ENCODE measurements around the gene BUB3. TPM values are rescaled to one million over a fixed set of nuclear protein-coding genes. Genes with fewer than 3 reads are reported as not detected.

The BUB3 gene
- polyA plus RNA-seq, 1 donor (not counting 4 experiments of a cell fraction or from before 2014, with no cell fraction given), result 162 TPM

GRCh38 chr10:123187781-123188180 lies 33.6 kb downstream of the BUB3 start:
- Histone ChIP-seq H3K4me3 (ENCODE audit: control insufficient read depth in 2 of 3, extremely low read depth in 1 of 3, insufficient read depth in 2 of 3, low read depth in 1 of 3, low read length in 3 of 3) (no peak overlapping the region), H3K4me1 (ENCODE audit: control insufficient read depth, extremely low read depth, insufficient read depth, low read length) (no peaks in the 10 kb centered on the region), H2AFZ (ENCODE audit: control insufficient read depth, low read length) (no peak overlapping the region), H3K9me1 (ENCODE audit: control insufficient read depth, extremely low read depth, insufficient read depth, low read length) (no peaks in the 10 kb centered on the region), H3K79me2 (ENCODE audit: control insufficient read depth, insufficient read depth, low read length) (no peaks in the 10 kb centered on the region), H3K9me3 (ENCODE audit: control insufficient read depth, low read depth, low read length) (no peaks in the 10 kb centered on the region), H4K20me1 (ENCODE audit: control insufficient read depth, extremely low read depth, insufficient read depth, low read length) (no peaks in the 10 kb centered on the region), H3K4me2 (ENCODE audit: control insufficient read depth, extremely low read depth, insufficient read depth, low read depth, low read length) (no peak overlapping the region), H3K36me3 (ENCODE audit: control insufficient read depth in 2 of 2, extremely low read depth in 1 of 2, insufficient read depth in 2 of 2, low read length in 2 of 2) (peaks cover 0 to 5% of the 10 kb centered on the region in 2 experiments), H3K9ac (ENCODE audit: control insufficient read depth, extremely low read depth, insufficient read depth, low read length) (no peak overlapping the region), H3K27ac (ENCODE audit: control insufficient read depth, insufficient read depth, low read length) (no peak overlapping the region), H3K27me3 (ENCODE audit: control insufficient read depth, extremely low read depth, insufficient read depth, low read length) (no peaks in the 10 kb centered on the region)
- TF ChIP-seq, protein P1, sequence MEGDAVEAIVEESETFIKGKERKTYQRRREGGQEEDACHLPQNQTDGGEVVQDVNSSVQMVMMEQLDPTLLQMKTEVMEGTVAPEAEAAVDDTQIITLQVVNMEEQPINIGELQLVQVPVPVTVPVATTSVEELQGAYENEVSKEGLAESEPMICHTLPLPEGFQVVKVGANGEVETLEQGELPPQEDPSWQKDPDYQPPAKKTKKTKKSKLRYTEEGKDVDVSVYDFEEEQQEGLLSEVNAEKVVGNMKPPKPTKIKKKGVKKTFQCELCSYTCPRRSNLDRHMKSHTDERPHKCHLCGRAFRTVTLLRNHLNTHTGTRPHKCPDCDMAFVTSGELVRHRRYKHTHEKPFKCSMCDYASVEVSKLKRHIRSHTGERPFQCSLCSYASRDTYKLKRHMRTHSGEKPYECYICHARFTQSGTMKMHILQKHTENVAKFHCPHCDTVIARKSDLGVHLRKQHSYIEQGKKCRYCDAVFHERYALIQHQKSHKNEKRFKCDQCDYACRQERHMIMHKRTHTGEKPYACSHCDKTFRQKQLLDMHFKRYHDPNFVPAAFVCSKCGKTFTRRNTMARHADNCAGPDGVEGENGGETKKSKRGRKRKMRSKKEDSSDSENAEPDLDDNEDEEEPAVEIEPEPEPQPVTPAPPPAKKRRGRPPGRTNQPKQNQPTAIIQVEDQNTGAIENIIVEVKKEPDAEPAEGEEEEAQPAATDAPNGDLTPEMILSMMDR (optimal IDR thresholded peaks at IDR 0.05 in 1 of 3, IDR thresholded peaks at IDR 0.05 in 1 of 3, conservative IDR thresholded peaks at IDR 0.05 in 1 of 3; ENCODE audit: extremely low read depth in 1 of 3, insufficient read depth in 2 of 3, low read length in 3 of 3), result no peak
- TF ChIP-seq EZH2 (IDR thresholded peaks at IDR 0.05; ENCODE audit: low read length), result no peak
- dilution Hi-C loops (cut with MboI; ENCODE audit: extremely low pct_ligation_motif_present, low sequenced_read_pairs), result no loop called here
- FAIRE-seq (no peak), DNase-seq (ENCODE audit: low read depth, low spot score) (no peak)

DNA sequence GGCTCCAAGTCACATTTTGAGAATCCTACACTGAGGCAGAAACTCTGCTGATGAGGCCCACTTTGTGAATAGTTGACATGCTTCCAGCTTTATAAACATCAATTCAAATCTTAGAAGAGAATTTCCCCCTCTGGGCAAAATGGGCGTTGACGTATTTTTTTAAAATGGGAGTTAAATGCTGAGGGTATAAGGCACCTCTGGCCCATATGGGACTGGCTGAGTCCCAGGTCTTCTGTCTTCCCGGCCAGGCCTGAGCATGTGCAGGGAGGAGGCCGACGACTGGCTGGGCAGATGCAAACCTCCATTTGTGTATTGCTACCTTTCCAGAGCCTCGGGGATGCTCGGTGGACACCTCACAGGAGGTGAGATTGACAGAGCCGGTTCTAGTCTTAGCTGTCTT lies 37.7 kb downstream of the BUB3 start:
- H3K4me3 ChIP-seq (ENCODE audit: control insufficient read depth in 2 of 3, extremely low read depth in 1 of 3, insufficient read depth in 2 of 3, low read depth in 1 of 3, low read length in 3 of 3), result no peak overlapping the region
- H2AFZ ChIP-seq (ENCODE audit: control insufficient read depth, low read length), result no peak overlapping the region
- H3K27ac ChIP-seq (ENCODE audit: control insufficient read depth, insufficient read depth, low read length), result no peak overlapping the region
- no peaks in the 10 kb centered on the region for H3K79me2 ChIP-seq (ENCODE audit: control insufficient read depth, insufficient read depth, low read length)
- FAIRE-seq, result no peak
- H3K9ac ChIP-seq (ENCODE audit: control insufficient read depth, extremely low read depth, insufficient read depth, low read length), result no peak overlapping the region
- TF ChIP-seq, protein P1 (optimal IDR thresholded peaks at IDR 0.05 in 1 of 3, IDR thresholded peaks at IDR 0.05 in 1 of 3, conservative IDR thresholded peaks at IDR 0.05 in 1 of 3; ENCODE audit: extremely low read depth in 1 of 3, insufficient read depth in 2 of 3, low read length in 3 of 3), result no peak
- TF ChIP-seq EZH2 (IDR thresholded peaks at IDR 0.05; ENCODE audit: low read length), result no peak
- H4K20me1 ChIP-seq (ENCODE audit: control insufficient read depth, extremely low read depth, insufficient read depth, low read length), result no peaks in the 10 kb centered on the region
- no peaks in the 10 kb centered on the region for H3K9me3 ChIP-seq (ENCODE audit: control insufficient read depth, low read depth, low read length)
- no peaks in the 10 kb centered on the region for H3K9me1 ChIP-seq (ENCODE audit: control insufficient read depth, extremely low read depth, insufficient read depth, low read length)
- no peaks in the 10 kb centered on the region for H3K27me3 ChIP-seq (ENCODE audit: control insufficient read depth, extremely low read depth, insufficient read depth, low read length)
- H3K4me2 ChIP-seq (ENCODE audit: control insufficient read depth, extremely low read depth, insufficient read depth, low read depth, low read length), result no peak overlapping the region
- dilution Hi-C loops (cut with MboI; ENCODE audit: extremely low pct_ligation_motif_present, low sequenced_read_pairs), result no loop called here
- no peak for DNase-seq (ENCODE audit: low read depth, low spot score)
- no peaks in the 10 kb centered on the region for H3K4me1 ChIP-seq (ENCODE audit: control insufficient read depth, extremely low read depth, insufficient read depth, low read length)
- H3K36me3 ChIP-seq (ENCODE audit: control insufficient read depth in 2 of 2, extremely low read depth in 1 of 2, insufficient read depth in 2 of 2, low read length in 2 of 2), result peaks cover 0 to 2% of the 10 kb centered on the region in 2 experiments

Data from keratinocyte (primary cell).